Keratinocyte (primary cell): Measurements from ENCODE around the gene TSPYL1. TPM values are rescaled to one million over a fixed set of nuclear protein-coding genes. Genes with fewer than 3 reads are reported as not detected.

Experiments used
- DNase-seq: peaks from one replicate; pipeline ENCODE4 v3.0.0-alpha.2; 2011; ENCODE audit warnings: low read depth, missing footprints, low spot score
- FAIRE-seq: peaks from 2 replicates; lab custom pipeline; 2011; peaks lifted over from hg19 to GRCh38; lab: Jason Lieb, UNC
- H2AFZ ChIP-seq: 2 replicates; pipeline ENCODE4 v1.6.0; 2012; ENCODE audit warnings: low read length, control low read depth, inconsistent platforms; ENCODE audit not compliant: control insufficient read depth
- H3K27ac ChIP-seq: 2 replicates; pipeline ENCODE4 v1.5.1; 2011; ENCODE audit warnings: low read length; ENCODE audit not compliant: control insufficient read depth, insufficient read depth
- H3K27me3 ChIP-seq: 3 replicates; pipeline ENCODE4 v1.6.0; 2011; ENCODE audit warnings: low read length; ENCODE audit not compliant: control insufficient read depth, insufficient read depth; ENCODE audit errors: extremely low read depth
- H3K36me3 ChIP-seq, 2 experiments: 2 replicates in 1 of 2; 3 replicates in 1 of 2; pipeline ENCODE4 v1.5.1; 2011; ENCODE audit warnings: low read length in 2 of 2, mild to moderate bottlenecking in 1 of 2; ENCODE audit not compliant: control insufficient read depth in 2 of 2, insufficient read depth in 2 of 2; ENCODE audit errors: extremely low read depth in 1 of 2
- H3K4me1 ChIP-seq: 3 replicates; pipeline ENCODE4 v1.5.1; 2011; ENCODE audit warnings: low read length; ENCODE audit not compliant: control insufficient read depth, insufficient read depth; ENCODE audit errors: extremely low read depth
- H3K4me2 ChIP-seq: 3 replicates; pipeline ENCODE4 v1.6.0; 2011; ENCODE audit warnings: low read depth, low read length; ENCODE audit not compliant: control insufficient read depth, insufficient read depth; ENCODE audit errors: extremely low read depth
- H3K4me3 ChIP-seq, 3 experiments: fragments of 200-600 bp in 1 of 3; sonication (generic) in 1 of 3; 2 replicates in 2 of 3; 3 replicates in 1 of 3; pipeline ENCODE4 v1.5.1; 2011 to 2016; ENCODE audit warnings: low read length in 3 of 3, mild to moderate bottlenecking in 3 of 3, control low read depth in 2 of 3, inconsistent platforms in 1 of 3, low read depth in 1 of 3, mixed read lengths in 1 of 3, mixed run types in 1 of 3, moderate library complexity in 1 of 3; ENCODE audit not compliant: control insufficient read depth in 2 of 3, insufficient read depth in 2 of 3; ENCODE audit errors: extremely low read depth in 1 of 3
- H3K79me2 ChIP-seq: 2 replicates; pipeline ENCODE4 v1.6.0; 2012; ENCODE audit warnings: low read length; ENCODE audit not compliant: control insufficient read depth, insufficient read depth
- H3K9ac ChIP-seq: 3 replicates; pipeline ENCODE4 v1.6.0; 2011; ENCODE audit warnings: low read length; ENCODE audit not compliant: control insufficient read depth, insufficient read depth; ENCODE audit errors: extremely low read depth
- H3K9me1 ChIP-seq: 3 replicates; pipeline ENCODE4 v1.6.0; 2011; ENCODE audit warnings: low read length; ENCODE audit not compliant: control insufficient read depth, insufficient read depth; ENCODE audit errors: extremely low read depth
- H3K9me3 ChIP-seq: 2 replicates; pipeline ENCODE4 v1.5.1; 2012; ENCODE audit warnings: low read depth, low read length; ENCODE audit not compliant: control insufficient read depth
- H4K20me1 ChIP-seq: 3 replicates; pipeline ENCODE4 v1.6.0; 2011; ENCODE audit warnings: low read length; ENCODE audit not compliant: control insufficient read depth, insufficient read depth; ENCODE audit errors: extremely low read depth
- EZH2 ChIP-seq: IDR thresholded peaks from one replicate; pipeline ENCODE4 v1.6.1; 2012; ENCODE audit warnings: inconsistent platforms, mild to moderate bottlenecking, low read length, moderate library complexity
- dilution Hi-C: fragments of 300-500 bp; cut with MboI; formaldehyde crosslinking; loops from one replicate; pipeline ENCODE4 v1.7.0; 2020; ENCODE audit warnings: low sequenced_read_pairs; ENCODE audit not compliant: extremely low pct_ligation_motif_present
- polyA plus RNA-seq, 5 experiments: library from polyadenylated mRNA; depleted of rRNA in 3 of 5; stranded (reverse) in 3 of 5; stranded (forward) in 1 of 5; unstranded in 1 of 5; fragments of >200 nt; gene quantifications; 1 replicate in 1 of 5; 2 replicates in 3 of 5; 3 replicates in 1 of 5; pipeline versions ENCODE4 v1.2.1 to v1.2.3, GENCODE V29; 2011 to 2012; ENCODE audit warnings: missing spikeins in 2 of 5, low read depth in 1 of 5, low replicate concordance in 1 of 5
- TF ChIP-seq, protein P1 (sequence below), 3 experiments: IDR thresholded peaks in 1 of 3; conservative IDR thresholded peaks in 1 of 3; optimal IDR thresholded peaks in 1 of 3; 2 replicates in 2 of 3; 3 replicates in 1 of 3; pipeline versions ENCODE3 to v1.5.1; 2011; ENCODE audit warnings: low read length in 3 of 3, mild to moderate bottlenecking in 3 of 3, moderate library complexity in 2 of 3, control low read depth in 1 of 3, inconsistent platforms in 1 of 3; ENCODE audit not compliant: insufficient read depth in 2 of 3; ENCODE audit errors: extremely low read depth in 1 of 3

TSPYL1 gene
- polyA plus RNA-seq, 1 donor (not counting 4 experiments of a cell fraction or from before 2014, with no cell fraction given): 75.6 TPM

DNA sequence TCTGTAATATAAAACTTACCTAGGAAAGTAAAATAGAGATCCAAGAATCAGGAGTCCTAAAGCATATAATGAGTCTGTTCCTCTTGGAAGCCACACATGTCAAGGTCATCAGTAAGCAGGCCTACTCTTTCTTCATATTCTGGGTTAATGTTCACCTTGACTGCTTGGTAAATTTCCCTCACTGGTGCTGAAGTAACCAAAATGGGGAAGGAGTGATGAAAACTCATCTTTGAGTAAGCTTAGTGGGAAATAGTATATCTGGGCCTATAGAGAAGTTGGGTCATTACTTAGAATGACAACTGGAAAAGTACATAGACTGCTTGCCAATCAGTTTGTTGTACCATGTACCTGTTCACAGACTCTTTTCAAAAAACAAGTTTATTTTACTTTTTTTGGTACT lies 32.4 kb downstream of the TSPYL1 start:
- FAIRE-seq (no peak), DNase-seq (no peak)
- no peaks in the 10 kb centered on the region for H3K27me3 ChIP-seq
- no peak overlapping the region for H3K4me2 ChIP-seq
- H2AFZ ChIP-seq: no peak overlapping the region
- dilution Hi-C loops: no loop called here
- no peak overlapping the region for H3K27ac ChIP-seq
- H3K9me3 ChIP-seq: no peaks in the 10 kb centered on the region
- H3K9ac ChIP-seq: no peak overlapping the region
- H3K4me1 ChIP-seq: peaks cover 22% of the 10 kb centered on the region
- no peak overlapping the region for H3K4me3 ChIP-seq
- TF ChIP-seq, protein P1, sequence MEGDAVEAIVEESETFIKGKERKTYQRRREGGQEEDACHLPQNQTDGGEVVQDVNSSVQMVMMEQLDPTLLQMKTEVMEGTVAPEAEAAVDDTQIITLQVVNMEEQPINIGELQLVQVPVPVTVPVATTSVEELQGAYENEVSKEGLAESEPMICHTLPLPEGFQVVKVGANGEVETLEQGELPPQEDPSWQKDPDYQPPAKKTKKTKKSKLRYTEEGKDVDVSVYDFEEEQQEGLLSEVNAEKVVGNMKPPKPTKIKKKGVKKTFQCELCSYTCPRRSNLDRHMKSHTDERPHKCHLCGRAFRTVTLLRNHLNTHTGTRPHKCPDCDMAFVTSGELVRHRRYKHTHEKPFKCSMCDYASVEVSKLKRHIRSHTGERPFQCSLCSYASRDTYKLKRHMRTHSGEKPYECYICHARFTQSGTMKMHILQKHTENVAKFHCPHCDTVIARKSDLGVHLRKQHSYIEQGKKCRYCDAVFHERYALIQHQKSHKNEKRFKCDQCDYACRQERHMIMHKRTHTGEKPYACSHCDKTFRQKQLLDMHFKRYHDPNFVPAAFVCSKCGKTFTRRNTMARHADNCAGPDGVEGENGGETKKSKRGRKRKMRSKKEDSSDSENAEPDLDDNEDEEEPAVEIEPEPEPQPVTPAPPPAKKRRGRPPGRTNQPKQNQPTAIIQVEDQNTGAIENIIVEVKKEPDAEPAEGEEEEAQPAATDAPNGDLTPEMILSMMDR (optimal IDR thresholded peaks at IDR 0.05 in 1 of 3, IDR thresholded peaks at IDR 0.05 in 1 of 3, conservative IDR thresholded peaks at IDR 0.05 in 1 of 3; ENCODE audit: extremely low read depth in 1 of 3, insufficient read depth in 2 of 3, low read length in 3 of 3): no peak
- peaks cover 3% of the 10 kb centered on the region for H4K20me1 ChIP-seq
- H3K36me3 ChIP-seq: peaks cover 2 to 13% of the 10 kb centered on the region in 2 experiments
- H3K79me2 ChIP-seq: peaks cover 22% of the 10 kb centered on the region
- peaks cover 4% of the 10 kb centered on the region for H3K9me1 ChIP-seq

GRCh38 chr6:116246089-116246488 lies 33.6 kb downstream of the TSPYL1 start:
- Histone ChIP-seq H3K4me2 (no peak overlapping the region), H3K9me3 (no peaks in the 10 kb centered on the region), H3K27me3 (no peaks in the 10 kb centered on the region), H3K4me3 (no peak overlapping the region), H4K20me1 (peaks cover 3% of the 10 kb centered on the region), H3K9me1 (peaks cover 4% of the 10 kb centered on the region), H3K9ac (no peak overlapping the region), H3K27ac (no peak overlapping the region), H3K79me2 (peaks cover 12% of the 10 kb centered on the region), H3K36me3 (peaks cover 2 to 6% of the 10 kb centered on the region in 2 experiments), H2AFZ (no peak overlapping the region), H3K4me1 (peaks cover 12% of the 10 kb centered on the region)
- DNase-seq: no peak
- dilution Hi-C loops: no loop called here
- FAIRE-seq: no peak
- TF ChIP-seq, protein P1 (optimal IDR thresholded peaks at IDR 0.05 in 1 of 3, IDR thresholded peaks at IDR 0.05 in 1 of 3, conservative IDR thresholded peaks at IDR 0.05 in 1 of 3; ENCODE audit: extremely low read depth in 1 of 3, insufficient read depth in 2 of 3, low read length in 3 of 3): no peak
- no peak for TF ChIP-seq EZH2
